Activated CD4-positive, alpha-beta T cell treated with anti-CD3 and anti-CD28 coated beads, Interleukin-2, amount 50 U/mL, for 24 hours (primary cell): ENCODE data around the gene MAML2.

ENCODE experiments used
- DNase-seq, 2 donors: peaks; one replicate each; pipeline ENCODE4 v3.0.0-alpha.2; 2020; ENCODE audit warnings: low read depth in 1 of 2, low spot score in 1 of 2

MAML2 gene

DNA sequence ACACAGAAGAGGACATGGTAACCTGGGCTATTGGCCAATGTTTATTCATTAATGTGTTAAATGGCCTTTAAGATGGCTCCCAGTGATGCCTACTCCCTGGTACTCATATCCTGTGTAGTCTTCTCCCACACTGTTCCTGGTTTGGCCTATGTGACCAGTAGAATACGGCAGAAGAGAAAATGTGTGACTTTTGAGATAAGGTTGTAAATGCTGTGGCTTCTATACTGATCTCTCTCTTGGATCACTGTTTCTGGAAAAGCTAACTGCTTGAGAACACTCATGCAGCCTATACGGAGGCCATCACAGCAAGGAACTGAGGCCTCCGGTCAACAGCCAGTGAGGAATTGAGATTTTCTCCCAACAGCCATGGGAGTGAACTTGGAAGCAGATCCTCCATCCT, 24.1 kb downstream of the MAML2 start:
- DNase-seq = no peak

DNA sequence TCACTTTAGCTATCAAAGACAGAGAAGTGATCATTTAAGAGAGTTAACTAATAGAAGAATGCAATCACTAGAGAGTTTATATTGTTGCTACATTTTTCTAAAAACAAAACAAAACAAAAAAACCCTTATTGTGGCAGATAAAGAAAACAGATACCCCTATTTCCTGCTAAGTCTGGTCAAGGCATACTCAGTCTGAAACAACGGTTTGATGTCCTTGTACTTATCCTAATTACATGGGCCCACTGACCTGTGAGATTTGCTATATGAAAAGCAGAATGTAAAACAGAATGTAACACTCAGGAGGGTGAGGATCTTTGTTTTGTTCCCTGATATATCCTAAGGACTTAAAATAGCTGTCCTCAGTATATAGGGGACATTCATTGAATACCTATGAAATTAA, 24.6 kb downstream of the MAML2 start:
- DNase-seq = no peak

DNA sequence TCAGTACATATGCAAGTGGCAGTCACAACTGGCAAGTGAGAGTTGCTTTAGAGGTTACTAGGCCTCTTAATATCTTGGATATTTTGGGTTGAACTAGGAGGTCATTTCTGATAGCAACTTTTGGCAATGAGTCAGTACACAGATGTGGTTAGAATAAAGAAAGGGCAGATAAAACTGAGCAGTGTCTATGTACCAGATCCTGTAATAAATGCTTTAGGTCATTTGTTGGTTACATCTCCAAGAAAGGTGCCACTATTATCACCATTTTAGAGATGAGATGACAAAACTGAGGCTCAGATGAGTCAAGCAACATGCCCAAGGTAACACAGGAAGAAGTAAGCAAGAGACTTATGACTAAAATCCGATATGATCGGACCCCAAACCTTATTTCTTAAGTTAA, 25.0 kb downstream of the MAML2 start:
- no peak for DNase-seq

DNA sequence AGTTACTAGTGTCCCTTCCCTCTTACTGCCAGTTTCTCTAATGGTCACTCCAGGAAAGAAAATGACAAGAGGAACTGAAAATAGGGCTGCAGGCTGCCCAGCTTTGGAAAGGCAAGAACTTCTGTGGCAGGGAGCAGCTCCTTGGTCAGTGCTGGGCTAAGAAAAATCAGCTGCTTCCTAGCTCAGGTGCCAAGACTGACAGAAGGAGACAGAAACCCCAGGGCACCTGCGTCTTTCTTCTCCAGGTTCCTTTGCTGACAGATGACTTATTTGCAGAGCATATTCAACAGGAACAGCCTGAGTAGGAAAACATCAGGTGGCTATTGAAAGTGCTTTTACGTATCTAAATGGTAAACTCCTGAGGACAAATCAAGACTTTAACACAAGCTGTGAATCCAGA, 25.4 kb downstream of the MAML2 start:
- no peak for DNase-seq

DNA sequence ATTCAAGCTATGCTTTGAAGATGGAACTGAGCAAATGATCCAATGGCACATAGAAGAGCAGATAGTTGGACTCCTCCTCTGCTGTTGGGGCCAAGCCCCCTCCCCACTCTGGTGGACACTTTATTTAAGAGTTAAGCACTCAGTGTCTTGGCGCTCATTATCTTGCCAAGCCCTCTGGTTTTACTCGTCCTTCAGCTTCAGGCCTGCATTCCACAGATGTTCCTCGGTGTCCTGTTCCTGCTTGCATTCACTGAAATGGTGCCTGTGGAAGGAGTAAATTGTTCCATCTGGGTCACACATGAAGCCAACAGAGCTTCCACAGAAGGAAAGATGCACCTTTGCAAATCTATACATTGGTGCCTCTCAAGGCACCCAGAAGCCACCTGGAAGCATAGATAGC, 26.1 kb downstream of the MAML2 start:
- DNase-seq = no peak

DNA sequence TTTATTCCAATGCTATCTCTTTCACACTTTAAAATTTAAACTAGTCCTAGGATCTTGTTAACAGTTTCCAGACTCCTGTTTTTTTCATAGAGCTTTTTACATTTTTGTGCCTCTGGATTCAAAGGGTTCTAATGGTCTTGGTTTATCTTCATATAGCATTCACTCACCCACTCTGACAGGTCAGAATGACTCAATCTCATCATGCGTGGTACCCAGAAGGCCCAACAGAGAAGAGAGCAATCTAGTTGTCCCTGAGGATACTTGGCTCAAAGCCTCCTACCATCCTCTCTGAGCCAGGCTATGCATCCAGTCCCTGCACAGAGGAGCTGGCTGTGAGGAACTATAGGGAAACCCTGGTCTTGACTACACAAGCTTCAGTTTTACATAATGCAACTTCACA, 27.5 kb downstream of the MAML2 start:
- DNase-seq = no peak

DNA sequence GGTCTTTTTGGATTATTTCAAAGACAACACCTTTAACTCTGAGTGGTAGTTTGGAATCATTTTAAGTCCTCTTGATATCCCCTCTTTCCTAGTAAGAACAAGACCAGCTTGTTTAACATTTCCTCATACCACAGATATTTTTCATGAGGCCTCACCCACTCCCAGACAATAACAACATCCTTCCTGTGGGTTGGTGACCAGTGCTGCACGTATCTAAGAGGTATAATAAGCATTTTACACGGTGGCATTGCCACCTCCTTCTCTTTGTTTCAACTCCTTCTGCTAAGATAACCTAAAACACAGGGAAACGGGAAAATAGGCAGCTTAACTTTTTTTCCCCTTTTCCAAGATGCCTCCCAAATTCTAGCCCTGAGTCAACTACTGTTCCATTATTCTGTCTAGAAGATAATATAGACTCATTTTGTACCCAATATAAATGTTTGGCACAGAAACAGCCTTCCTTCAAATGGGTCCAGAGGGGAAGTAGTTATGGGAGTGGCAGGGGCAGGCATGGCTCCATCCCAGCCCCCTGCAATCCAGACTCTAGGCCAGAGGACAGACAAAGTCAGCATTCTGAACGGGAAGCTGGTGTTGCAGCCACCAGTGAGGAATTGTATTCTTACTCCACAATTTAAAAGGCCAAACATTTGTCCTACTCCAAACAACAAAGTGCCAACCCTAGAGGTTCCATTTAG, 28.5 kb downstream of the MAML2 start:
- DNase-seq = no peak

DNA sequence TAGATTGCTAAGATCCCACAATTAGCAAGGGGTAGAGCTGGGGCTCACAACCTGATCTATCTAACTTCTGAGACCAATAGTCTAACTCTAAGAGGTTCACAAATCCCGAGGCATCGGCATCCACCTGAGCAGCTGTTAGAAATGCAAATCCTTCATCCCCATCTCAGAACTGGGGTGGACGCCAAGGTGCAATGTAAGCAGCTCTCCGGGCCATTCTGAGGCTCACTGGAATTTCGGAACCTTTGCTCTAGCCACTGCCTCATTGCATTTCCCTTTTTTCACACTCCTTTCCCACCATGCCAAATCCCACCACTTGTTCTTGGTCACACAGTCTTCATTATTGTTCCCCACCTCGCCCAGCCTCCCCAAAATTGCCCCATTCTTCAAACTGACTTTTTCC, 29.8 kb downstream of the MAML2 start:
- DNase-seq = no peak

DNA sequence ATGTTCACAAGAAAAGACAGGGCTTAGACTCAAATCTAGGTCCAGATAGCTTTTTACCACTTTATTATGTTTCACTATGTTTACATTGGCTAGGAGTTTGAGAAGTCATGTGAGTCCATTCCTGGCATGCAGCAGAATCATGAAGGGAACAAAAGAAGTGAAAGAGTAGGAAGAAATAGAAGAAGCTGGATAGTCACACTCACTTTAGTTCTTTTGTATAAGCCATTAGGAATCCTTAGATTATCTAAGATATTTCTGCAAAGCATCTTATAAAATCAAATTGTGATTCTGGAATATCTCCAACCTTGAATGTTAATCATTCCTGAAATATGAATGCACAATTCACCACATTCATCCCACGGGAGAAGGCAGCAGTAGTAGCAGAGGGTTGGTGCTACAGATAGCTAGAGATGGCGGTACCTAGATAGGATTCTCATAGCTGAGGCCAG, 31.9 kb downstream of the MAML2 start:
- DNase-seq = no peak

DNA sequence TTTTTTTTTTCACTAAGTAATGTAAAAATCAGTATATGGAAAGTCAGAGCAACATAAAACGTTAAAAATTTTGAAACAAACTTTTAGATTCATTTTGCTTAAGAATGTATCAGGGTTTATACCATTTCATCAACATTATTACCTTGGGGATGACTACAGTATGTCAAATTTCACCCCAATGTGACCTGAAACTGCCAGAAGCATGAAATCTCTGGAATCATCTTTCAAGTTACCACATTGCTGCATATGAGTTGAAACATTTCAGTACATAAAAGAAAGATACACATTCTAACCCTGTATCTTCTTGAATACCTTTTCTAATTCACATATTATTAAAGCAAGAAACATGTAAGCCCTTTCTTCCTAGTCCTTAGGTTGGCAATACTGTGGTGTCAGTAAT, 32.8 kb downstream of the MAML2 start:
- no peak for DNase-seq

DNA sequence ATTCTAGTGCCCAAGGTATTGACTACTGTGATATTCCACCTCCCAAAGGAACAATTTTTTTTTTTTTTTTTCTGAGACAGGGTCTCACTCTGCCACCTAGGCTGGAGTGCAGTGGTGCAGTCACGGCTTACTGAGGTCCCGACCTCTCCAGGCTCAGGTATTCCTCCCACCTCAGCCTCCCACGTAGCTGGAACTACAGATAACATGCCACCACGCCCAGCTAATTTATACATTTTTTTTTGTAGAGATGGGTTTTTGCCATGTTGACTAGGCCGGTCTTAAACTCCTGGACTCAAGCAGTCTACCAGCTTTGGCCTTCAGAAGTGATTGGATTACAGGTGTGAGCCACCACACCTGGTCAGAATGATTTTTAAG, 33.4 kb downstream of the MAML2 start:
- DNase-seq = no peak

DNA sequence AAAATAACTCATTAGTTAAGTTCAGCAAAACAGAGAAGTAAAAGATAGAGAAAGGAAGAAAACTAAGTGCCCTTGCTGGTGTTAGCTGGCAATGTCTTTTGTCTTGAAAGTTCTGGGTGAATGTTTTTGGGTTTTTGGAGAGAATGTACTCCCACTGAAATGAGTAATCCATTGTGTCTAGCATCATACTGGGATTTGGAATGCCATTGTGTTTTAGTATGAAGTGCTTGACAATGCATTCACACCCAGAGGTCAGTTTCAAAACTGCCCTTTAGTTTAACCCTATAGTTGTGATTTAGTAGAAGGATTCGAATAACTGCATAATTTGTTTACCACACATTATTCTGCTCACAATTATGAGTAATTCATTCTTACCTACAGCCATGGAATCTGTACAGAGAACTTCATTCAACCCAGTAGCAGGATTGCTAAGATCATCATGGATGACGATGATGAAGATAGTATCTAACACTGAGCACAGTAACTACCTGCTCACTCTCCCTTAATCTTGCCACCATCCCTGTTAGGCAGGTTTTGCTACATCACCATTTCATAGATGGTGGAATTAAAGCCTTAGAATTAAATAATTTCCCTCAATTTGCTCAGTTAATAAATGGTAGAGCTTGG, 33.9 kb downstream of the MAML2 start:
- DNase-seq = no peak

DNA sequence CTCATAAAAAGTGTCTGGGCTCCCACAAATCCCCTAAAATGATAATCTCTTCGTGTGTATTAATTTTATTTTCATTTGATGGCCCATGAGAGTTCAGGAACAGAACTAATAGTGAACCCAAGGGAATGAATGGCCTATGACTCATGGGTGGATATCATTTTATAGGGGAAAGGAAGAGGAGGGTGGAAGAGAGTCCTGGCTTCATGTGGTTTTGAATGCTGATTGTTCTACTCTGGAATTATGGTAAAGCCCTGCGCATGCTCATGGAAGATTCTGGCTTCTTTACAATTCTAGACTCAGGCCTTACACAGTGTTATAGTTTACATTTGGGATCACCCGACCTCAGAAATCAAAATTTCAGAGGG, 35.2 kb downstream of the MAML2 start:
- no peak for DNase-seq

DNA sequence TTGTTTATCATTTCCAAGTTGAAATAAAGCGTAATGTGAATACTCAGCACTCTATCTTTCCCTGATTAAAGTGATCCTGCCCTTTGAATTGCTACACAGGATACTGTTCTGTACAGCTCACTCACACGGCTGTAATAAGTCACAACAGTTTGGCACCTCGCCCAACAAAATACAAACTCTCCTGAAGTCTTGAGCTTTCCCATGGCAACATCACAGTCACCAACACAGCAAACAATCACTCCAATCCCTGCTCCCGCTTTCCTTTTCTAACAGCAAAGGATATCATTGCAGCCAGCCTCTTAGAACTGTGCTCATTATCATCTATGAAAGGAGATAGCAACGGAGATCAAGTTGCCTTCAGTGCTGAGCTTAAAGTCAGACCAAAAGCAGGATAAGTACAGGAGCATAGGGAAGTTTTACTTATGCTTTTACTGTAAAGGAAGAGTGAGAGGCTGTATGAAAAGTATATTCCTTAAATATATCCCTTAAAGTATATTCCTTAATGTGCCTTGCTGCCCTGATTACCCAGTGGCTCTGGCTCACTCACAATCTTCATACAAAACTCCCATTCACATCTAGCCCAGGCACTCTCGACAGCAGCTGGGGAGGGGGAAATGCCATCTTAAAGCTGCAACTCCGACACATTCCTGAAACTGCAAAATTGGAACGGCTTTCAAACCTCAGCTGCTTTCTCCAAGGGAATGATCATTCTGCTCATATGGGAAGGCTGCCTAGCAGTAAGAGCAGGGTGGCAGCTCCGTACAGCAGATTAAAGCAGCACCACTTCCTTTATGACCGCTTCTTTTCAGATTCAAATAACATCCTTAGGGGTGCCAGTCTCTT, 35.8 kb downstream of the MAML2 start:
- no peak for DNase-seq

DNA sequence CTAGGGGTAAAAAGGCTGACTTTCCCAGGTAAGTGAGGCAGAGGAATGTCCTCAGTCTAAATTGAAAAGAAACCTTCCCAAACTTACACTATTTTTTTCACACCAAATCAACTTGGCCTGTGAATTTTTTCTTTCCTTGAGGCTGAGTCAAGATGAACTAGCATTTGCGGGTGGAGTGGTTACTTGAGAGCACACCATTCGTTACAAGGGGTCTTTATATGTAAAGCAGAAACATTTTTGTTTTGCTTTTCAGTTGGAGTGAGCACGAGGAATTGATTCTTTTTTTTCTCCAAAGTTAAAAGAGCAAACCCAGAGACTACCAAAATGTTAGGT, 36.4 kb downstream of the MAML2 start:
- DNase-seq = no peak

DNA sequence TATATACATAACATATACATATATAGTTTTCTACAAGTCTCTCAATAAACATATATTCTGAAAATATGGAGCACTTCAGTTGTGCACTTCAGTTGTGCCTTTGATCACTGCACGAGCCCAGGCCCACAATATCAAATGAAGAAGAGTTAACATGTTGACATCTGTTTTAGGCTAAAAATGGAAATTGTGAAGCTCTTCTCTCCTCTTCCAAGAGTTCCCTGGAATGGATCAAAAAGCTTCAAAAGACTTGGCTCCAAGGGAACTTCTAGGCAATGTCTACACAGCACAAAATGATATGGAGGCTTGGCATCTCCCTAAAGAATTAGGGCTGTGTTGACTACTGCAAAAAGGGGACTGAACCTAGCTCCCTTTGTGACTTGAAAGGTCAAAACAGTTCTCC, 36.9 kb downstream of the MAML2 start:
- no peak for DNase-seq

DNA sequence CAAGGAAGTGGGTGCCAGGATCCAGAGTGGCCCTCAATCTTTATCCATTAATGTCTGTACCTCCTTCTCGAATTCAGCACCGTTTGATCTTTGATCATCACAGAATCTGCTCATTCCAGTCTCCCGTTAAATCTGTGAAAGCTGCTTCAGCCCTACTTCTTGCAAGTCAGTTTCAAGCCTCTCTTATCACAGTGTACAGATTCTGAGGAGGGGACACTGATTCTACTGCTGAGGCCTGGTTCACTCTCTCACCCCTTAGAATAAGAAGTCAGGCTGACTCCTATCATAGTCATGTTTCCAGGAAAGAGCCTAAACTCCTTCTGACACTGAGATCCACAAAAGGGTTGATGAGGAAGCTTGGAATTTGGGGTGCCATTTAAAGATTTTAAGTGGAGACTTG, 39.0 kb downstream of the MAML2 start:
- no peak for DNase-seq

DNA sequence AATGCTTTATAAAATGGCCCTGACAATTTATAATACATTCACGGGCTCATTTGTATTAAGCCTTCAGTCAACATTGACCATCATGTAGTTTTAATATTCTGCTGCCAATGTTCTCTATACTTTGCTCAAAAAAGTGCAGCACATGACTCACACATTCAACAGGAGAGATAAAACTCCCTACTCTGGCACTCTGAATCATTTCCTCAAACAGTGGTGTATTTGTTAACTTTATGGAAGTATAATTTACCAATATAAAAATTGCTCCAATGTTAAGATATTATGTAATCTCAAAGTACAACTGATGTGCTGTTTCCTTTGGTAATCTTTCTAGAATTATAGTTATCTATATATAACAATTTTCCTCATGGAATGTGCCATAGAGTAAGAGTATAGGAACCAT, 39.9 kb downstream of the MAML2 start:
- no peak for DNase-seq

DNA sequence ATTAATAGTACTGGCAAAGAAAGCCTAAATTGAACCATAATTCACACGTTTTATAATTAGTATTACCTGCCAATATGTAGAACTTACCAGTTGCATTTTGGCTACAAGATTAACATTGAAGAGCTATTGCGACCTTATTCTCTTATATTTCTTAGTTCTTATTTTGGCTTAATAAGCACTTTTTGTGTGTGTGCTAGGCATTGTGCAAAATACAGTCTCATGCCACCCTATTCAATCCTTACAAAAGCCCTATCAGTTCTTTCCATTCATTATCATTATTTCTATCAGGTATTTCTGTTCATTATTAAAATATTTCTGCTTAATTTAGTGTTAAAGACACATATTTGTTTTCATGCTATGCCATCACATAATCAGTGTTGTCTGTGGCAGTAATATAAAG, 41.2 kb downstream of the MAML2 start:
- DNase-seq = no peak

DNA sequence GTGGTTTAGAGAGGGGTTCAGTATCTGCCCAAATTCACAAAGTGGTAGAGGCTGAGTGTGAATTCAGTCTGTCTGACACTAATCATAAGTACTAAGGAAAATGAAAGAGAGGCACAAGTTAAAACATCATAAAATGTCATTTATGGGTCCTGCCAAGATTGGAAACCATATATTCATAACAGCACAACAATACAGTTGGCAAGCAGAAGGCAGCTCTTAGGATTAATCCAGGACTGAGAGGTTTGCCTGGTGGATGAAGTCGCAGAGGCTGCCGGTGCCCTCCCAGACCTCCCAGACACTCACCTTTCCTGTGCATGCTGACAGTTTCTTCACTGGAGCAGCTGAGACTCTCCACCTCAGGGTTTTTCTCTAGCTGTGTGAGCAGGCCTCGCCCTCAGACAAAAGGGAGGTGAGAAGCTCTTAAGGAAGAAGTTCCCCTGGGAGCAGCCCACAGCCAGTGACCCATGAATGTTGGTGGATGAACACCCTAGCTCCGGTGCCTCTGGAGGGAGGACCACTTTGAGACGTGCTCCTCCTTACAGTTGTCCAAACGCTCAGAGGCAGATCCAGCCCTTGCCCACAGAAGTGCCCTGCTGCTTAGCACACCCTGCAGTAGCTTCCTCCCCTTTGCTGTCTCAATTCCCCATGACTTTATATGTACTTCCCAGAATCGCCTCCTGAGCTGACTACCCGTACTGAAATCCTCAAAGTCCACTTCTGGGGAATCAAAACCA, 43.7 kb downstream of the MAML2 start:
- DNase-seq = no peak

DNA sequence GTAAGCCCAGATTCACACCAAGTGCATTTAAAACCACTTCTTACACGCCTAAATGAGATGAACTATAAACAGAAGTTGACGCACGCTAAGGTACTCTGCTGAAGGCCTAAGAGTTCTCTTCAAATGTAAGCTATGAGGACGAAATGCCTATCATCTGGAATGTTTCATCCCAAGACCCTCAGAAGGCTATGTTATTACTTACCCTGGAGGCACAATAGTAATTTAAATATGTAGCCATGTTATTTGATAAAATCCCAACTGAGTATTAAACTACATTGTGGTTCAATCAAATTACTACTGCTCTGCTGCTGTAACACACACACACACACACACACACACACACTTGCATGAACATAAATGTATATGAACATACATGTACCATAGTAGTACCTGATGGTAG, 47.6 kb downstream of the MAML2 start:
- DNase-seq = no peak

DNA sequence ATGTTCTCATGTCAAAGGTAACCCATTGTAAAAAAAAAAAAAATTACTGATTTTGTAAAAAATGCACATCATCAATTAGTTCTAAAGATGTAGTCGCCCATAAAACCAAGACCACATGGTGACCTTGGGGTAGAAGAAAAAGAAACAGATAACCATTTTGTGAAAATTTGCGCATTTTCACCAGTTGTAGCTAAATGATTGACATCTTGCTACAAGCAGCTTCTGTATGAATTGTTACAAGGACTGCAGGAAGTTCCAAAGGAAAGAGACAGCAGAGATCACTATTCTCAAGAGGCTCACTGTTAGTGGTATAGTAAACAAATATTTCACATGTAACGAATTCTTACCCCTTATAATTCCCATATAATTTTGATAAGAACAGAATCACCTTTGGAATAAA, 48.7 kb downstream of the MAML2 start:
- DNase-seq = no peak
